Activated T-cell treated with anti-CD3 and anti-CD28 coated beads, Interleukin-2, amount 50 U/mL, for 24 hours (primary cell): ENCODE data around the gene CYP3A4.
"Not testable (repeated sequence)": the region's sequence is repeated elsewhere in the genome, so short reads cannot be mapped to it uniquely, and the experiment has no call there.

Experiments
- DNase-seq: peaks from one replicate; pipeline ENCODE4 v3.0.0-alpha.2; 2020
- H3K27ac Mint-ChIP-seq: 2 replicates; pipeline ENCODE4 v1.8.0; 2020; ENCODE audit warnings: mild to moderate bottlenecking, mixed read lengths
- H3K27me3 Mint-ChIP-seq: 2 replicates; pipeline ENCODE4 v1.8.0; 2020; ENCODE audit warnings: mixed read lengths
- H3K36me3 Mint-ChIP-seq: 2 replicates; pipeline ENCODE4 v1.8.0; 2020; ENCODE audit warnings: low read depth, mixed read lengths
- H3K4me1 Mint-ChIP-seq: 2 replicates; pipeline ENCODE4 v1.8.0; 2020; ENCODE audit warnings: low read depth, mixed read lengths
- H3K4me3 Mint-ChIP-seq: 2 replicates; pipeline ENCODE4 v1.8.0; 2020; ENCODE audit warnings: mild to moderate bottlenecking, moderate library complexity, mixed read lengths
- H3K9me3 Mint-ChIP-seq: 2 replicates; pipeline ENCODE4 v1.8.0; 2020; ENCODE audit warnings: mixed read lengths

Gene CYP3A4

DNA sequence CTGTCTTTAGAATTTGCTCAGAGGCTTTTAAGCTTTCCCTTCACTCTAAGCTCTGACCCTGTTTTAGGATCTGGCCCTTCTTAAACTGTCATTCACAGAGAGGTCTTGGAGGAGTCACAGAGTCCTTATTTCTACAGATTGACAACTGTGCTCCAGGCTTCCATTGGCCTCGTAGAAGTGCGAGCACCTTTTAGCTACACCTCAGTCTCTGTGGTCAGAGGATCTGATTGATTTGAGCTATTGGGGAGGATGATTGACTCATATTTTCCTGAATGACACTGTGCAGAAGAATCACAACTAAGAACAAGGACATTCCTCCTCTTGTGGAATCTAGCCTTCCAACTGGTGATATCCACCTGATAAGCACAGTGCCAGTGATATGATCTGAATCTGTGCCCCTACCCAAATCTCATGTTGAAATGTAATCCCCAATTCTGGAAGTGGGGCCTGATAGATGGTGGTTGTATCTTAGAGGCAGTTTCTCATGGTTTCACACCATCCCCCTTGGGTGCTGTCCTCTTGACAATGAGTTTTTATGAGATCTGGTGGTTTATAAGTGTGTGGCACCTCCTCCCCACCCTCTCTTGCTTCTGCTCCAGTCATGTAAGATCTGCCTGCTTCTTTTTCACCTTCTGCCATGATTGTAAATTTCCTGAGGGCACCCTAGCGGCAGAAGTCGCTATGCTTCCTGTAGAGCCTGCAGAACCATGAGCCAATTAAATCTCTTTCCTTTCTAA, 52.2 kb downstream of the CYP3A4 start:
- Mint-ChIP-seq H3K27me3 (no peaks in the 10 kb centered on the region), H3K4me3 (no peak overlapping the region), H3K9me3 (no peaks in the 10 kb centered on the region), H3K4me1 (peaks cover 13% of the 10 kb centered on the region), H3K36me3 (peaks cover 1% of the 10 kb centered on the region), H3K27ac (peak overlapping the region; percentile 56)
- no peak for DNase-seq

DNA sequence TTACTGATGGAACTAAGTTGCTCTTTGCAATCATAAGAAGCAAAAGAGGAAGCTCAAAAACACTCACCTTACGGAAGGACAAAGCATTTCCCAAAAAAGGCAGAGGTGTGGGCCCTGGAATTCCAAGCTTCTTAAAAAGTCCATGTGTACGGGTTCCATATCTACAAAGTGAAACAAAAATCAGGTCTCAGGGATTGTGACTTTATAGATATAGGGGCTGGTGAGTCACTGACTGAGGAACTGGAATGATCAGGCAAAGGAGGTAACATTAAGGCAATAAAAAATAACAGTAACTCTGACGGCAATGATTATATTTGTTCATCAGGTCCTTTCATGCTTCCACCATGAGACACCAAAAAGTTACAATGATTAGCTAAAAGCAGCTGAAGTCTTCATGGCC, 53.0 kb downstream of the CYP3A4 start:
- DNase-seq, result no peak
- Mint-ChIP-seq H3K27me3 (no peaks in the 10 kb centered on the region), H3K27ac (no peak overlapping the region), H3K4me1 (peaks cover 13% of the 10 kb centered on the region), H3K4me3 (no peak overlapping the region), H3K9me3 (no peaks in the 10 kb centered on the region), H3K36me3 (no peaks in the 10 kb centered on the region)

DNA sequence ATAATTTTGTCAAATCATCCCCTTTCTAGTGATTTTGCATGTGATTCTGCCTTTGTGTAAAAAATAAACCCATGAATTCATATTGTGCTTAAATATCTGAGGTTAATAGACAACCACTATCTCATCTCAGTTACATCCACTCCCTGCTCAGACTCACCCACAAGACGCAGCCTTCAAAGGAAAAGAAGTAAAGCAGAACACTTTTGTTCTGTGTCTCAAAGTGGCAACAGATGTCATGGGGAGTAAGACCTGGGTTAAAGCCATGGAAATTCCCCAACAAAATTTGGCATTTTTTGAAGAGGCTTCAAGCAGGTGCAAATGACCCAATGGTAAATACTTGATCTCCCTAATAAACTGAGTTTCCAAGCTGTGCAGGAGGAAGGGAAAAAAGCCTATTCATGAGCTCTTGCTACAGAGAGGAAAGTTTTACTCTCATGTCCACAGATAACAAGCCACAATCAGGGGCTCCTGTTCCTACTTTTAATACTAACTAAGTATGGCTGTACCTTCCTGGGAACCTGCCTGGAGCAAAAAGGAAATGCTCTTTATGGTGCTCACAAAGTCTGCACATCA, 53.7 kb downstream of the CYP3A4 start:
- Mint-ChIP-seq H3K4me1 (peaks cover 13% of the 10 kb centered on the region), H3K27ac (no peak overlapping the region), H3K9me3 (no peaks in the 10 kb centered on the region), H3K4me3 (no peak overlapping the region), H3K27me3 (no peaks in the 10 kb centered on the region), H3K36me3 (no peaks in the 10 kb centered on the region)
- DNase-seq, result no peak

DNA sequence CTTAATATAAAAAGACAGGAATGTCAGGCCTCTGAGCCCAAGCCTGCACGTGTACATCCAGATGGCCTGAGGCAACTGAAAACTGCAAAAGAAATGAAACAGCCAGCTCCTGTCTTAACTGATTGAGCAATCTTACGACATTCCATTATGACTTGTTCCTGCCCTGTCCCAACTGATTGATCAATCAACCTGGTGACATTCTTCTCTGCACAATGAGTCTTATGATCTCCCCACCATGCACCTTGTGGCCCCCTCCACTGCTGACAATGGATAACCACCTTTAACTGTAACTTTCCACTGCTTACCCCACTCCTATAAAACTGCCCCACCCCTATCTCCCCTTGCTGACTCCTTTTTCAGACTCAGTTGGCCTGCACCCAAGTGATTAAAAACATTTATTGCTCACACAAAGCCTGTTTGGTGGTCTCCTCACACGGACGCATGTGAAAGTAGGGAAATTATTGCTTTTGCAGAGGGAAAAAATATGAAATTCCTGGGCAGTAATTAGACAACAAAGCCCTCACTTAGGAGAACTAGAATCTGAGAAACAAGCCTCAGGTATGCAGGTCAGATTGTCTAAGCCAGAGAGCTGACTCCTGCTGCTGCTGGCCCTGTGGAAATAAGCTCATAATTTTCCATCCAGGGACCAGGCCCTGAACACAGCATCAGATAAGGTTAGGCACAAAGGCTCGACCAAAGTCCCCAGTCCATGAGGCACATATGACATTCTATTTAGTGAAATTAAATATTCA, 54.3 kb downstream of the CYP3A4 start:
- no peak overlapping the region for H3K27ac Mint-ChIP-seq
- H3K4me1 Mint-ChIP-seq, result peaks cover 13% of the 10 kb centered on the region
- H3K4me3 Mint-ChIP-seq, result no peak overlapping the region
- no peak for DNase-seq
- H3K27me3 Mint-ChIP-seq, result no peaks in the 10 kb centered on the region
- no peaks in the 10 kb centered on the region for H3K9me3 Mint-ChIP-seq
- H3K36me3 Mint-ChIP-seq, result no peaks in the 10 kb centered on the region

DNA sequence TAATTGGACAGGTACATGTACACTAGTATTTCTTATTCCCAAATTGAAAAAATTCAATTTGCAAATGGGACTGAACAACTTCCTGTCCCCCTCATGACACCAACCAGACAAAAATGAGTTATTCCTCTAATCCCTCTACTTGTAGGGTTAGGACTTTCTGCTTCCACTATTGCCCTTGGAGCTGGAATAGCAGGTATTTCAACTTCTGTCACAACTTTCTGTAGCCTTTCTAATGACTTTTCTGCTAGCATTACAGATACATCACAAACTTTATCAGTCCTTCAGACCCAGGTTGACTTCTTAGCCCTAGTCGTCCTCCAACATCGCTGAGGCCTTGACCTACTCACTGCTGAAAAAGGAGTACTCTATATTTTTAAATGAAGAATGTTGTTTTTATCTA, 55.4 kb downstream of the CYP3A4 start:
- Mint-ChIP-seq H3K36me3 (no peaks in the 10 kb centered on the region), H3K27ac (no peak overlapping the region), H3K9me3 (no peaks in the 10 kb centered on the region), H3K4me1 (peaks cover 13% of the 10 kb centered on the region), H3K27me3 (no peaks in the 10 kb centered on the region), H3K4me3 (no peak overlapping the region)
- no peak for DNase-seq

DNA sequence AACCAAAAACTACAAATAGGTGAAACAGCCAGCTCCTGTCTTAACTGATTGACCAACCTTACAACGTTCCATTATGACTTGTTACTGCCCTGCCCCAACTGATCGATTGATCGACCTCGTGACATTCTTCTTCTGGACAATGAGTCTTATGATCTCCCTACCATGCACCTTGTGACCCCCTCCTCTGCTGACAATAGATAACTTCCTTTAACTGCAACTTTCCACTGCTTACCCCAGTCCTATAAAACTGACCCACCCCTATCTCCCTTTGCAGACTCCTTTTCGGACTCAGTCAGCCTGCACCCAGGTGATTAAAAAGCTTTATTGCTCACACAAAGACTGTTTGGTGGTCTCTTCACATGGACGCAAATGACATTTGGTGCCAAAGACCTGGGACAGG, 60.8 kb downstream of the CYP3A4 start:
- not testable (repeated sequence) for DNase-seq, H3K27ac Mint-ChIP-seq

DNA sequence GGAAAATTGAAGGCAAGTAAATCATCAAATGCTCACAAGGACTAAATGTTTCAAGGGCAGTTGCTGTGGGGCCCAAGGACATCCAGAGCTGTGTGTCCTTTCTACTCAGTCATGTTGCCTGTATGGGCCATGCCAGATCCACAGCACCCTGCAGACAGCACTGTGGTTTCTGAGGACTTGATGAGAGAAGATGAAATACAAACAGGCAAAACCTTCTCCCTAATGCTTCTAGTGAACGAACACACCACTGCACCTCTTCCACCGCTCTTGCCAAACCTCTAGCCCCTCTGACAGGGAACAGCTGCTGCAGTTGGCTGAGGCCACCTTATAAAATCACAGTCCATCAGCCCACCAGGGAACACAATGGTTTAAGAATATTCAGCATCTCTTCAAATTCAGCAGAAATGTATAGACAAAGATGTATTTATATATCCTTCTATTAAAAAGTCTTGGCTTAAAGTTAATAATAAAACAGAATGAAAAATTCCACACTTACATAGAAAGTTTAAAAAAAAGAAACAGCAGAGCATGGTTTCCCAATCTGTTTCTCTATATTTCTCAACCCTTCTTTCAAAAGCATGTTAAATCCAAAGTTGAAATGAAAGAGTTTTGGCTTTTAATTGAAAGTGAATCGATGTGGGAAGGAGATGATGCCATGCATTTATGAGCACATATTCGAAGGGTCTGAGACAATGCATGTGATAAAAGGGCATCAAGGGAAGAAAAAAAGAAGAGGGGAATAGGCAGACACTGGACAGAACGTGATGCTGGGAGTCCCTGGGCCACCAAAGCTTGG, 63.0 kb downstream of the CYP3A4 start:
- no peak overlapping the region for H3K27ac Mint-ChIP-seq
- H3K36me3 Mint-ChIP-seq, result no peaks in the 10 kb centered on the region
- H3K4me1 Mint-ChIP-seq, result peaks cover 17% of the 10 kb centered on the region
- no peak for DNase-seq
- H3K4me3 Mint-ChIP-seq, result no peak overlapping the region
- no peaks in the 10 kb centered on the region for H3K9me3 Mint-ChIP-seq
- H3K27me3 Mint-ChIP-seq, result no peaks in the 10 kb centered on the region

More for the DNA sequence above, 60.8 kb downstream of the CYP3A4 start:
- H3K4me3 Mint-ChIP-seq, H3K27me3 Mint-ChIP-seq, H3K9me3 Mint-ChIP-seq, H3K36me3 Mint-ChIP-seq: not testable (repeated sequence)
- H3K4me1 Mint-ChIP-seq, result peaks cover 17% of the 10 kb centered on the region

DNA sequence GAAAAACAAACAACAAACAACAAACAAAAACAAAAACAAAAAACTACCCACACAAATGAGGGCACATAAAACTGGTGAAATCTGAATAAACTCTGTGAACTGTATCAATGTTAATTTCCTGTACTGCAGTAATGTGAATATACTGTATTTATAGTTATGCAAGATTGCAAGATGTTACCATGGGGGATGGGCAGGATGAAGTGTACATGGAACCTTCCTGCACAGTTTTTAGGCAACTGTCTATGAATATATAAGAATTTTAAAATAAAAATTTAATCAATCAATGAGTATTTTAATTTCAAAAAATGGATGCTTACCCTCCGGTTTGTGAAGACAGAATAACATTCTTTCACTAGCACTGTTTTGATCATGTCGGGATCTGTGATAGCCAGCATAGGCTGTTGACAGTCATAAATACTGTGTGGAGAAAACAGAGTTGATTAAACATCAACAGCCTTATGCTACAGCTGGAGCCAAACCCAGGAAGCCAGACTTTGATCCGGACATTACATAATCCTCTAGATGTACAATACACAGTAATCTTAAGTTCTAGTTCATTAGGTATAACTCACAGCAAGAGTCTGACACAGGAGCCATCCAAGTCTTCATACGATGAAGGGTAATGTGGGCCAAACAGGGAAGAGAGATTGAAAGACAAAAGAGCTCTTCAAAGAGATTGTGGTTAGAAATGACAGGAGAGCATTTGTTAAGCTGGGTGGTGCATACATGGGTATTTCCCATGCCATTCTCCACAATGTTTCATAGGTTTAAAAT, 63.8 kb downstream of the CYP3A4 start:
- Mint-ChIP-seq H3K4me1 (peaks cover 17% of the 10 kb centered on the region), H3K27me3 (no peaks in the 10 kb centered on the region), H3K27ac (no peak overlapping the region), H3K4me3 (no peak overlapping the region), H3K36me3 (no peaks in the 10 kb centered on the region), H3K9me3 (no peaks in the 10 kb centered on the region)
- no peak for DNase-seq

DNA sequence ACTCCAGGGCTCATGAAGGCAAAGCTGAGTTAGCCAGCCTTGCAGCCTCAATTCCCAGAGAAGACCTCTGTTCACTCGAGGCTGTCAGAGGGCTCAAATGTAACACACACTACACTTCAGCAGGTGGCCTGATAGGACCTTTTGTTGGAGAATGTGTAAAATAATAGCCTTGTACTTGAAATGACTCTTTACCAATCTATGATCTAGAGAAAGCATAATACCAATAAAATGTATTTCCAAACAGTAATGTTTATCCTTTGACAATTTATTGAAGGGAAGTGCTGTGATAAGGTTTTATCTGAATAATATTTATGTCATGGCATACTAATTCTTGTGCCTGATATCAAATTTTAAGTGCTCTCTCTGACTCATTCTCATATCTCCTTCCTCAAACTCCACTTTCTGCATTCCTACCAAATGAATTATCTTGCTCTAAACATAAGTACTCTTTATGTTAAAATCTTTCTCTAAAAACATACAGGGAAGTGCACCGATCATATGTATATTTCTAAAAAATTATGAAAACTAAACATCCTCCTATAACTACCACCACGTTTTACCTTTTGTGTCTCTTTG, 69.9 kb downstream of the CYP3A4 start:
- no peak overlapping the region for H3K27ac Mint-ChIP-seq
- no peak overlapping the region for H3K4me3 Mint-ChIP-seq
- H3K27me3 Mint-ChIP-seq, result no peaks in the 10 kb centered on the region
- H3K36me3 Mint-ChIP-seq, result peaks cover 24% of the 10 kb centered on the region
- H3K9me3 Mint-ChIP-seq, result no peaks in the 10 kb centered on the region
- no peak for DNase-seq
- peaks cover 2% of the 10 kb centered on the region for H3K4me1 Mint-ChIP-seq

DNA sequence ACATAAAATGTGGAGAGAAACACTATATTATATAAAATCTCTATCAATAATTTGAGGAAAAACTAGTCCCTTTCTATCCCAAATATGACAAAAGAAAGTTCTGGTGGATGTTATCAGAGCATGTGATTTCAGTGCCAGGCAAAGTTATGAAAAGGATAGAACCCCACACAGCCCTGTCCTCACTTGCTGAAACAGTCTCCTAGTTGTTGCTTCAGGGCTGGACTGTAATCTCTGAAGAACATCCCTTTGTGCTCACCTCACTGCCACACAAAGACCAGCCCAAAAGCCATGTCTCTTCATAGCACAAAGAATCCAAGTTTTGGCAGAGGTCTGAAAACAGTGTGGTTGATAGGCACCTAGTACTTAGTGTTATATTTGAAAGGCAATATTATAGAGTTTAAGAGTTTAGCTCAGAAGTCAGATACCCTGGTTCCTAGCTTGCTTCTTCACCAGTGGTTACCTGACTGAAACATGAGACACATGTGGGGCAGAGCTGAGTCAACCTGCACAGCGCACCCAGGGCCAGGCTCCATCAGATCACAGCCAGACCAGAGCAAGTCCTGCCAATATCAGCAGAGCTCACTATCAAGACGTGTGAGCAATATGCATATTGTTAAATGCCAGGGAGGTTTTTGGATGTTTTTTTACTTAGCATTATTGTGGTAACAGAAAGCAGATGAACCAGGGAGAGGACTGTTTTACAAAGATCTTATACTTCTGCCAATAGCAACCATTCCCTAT, 74.0 kb downstream of the CYP3A4 start:
- Mint-ChIP-seq H3K9me3 (no peaks in the 10 kb centered on the region), H3K27ac (no peak overlapping the region), H3K4me3 (no peak overlapping the region), H3K27me3 (no peaks in the 10 kb centered on the region), H3K4me1 (no peaks in the 10 kb centered on the region), H3K36me3 (peaks cover 33% of the 10 kb centered on the region)
- DNase-seq, result no peak

DNA sequence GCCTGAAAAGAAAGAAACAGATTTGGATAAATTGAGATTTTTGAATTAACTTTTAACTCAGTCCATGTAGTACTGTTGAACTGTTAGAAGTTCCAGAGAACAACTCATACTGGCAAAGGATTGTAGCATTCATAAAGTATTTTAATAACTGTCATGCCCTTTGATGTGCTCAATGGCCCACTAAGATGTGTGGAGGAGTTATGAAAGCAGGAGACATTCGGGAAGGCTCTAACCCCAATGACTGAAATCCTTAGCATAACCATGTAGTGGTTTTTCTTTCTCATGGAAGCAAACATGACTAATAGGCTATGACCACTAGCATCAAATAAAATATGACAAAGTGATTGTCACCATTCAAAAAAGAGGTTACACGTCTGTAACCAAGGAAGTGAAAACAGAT, 74.7 kb downstream of the CYP3A4 start:
- Mint-ChIP-seq H3K27ac (no peak overlapping the region), H3K4me1 (no peaks in the 10 kb centered on the region), H3K36me3 (peaks cover 28% of the 10 kb centered on the region), H3K27me3 (no peaks in the 10 kb centered on the region), H3K9me3 (no peaks in the 10 kb centered on the region), H3K4me3 (no peak overlapping the region)
- DNase-seq, result no peak

DNA sequence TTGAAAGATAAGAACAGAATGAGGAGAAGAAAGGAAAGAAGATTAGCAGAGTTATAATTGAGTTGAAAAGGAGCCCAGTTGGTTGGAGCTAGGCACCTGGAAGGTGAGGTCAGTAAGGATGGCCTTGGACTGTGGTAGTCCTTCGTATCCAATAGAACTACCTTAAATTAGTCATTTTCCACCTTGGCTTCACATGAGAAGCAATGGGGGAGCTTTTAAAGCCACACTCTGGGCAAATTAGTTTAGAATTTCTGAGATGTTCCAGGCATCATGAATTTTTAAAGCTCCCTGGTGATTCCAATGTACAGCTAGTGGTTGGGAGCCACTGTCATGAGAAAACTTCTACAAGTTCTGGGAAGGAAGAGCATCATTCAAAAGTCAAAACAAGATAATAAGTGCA, 76.9 kb downstream of the CYP3A4 start:
- H3K4me3 Mint-ChIP-seq, result no peak overlapping the region

More for the DNA sequence above, 76.9 kb downstream of the CYP3A4 start:
- Mint-ChIP-seq H3K27me3 (no peaks in the 10 kb centered on the region), H3K4me1 (no peaks in the 10 kb centered on the region), H3K27ac (no peak overlapping the region), H3K36me3 (peaks cover 27% of the 10 kb centered on the region), H3K9me3 (no peaks in the 10 kb centered on the region)
- no peak for DNase-seq
